GM18507 (cell line): ENCODE measurements around the gene HTR4.
"Not testable (repeated sequence)": the region's sequence is repeated elsewhere in the genome, so short reads cannot be mapped to it uniquely, and the experiment has no call there.

Experiments used
- DNase-seq: peaks from one replicate; pipeline ENCODE4 v3.0.0; 2011; ENCODE audit warnings: low read depth; ENCODE audit not compliant: insufficient read length; ENCODE audit errors: extremely low spot score
- FAIRE-seq: peaks from 2 replicates; lab custom pipeline; 2011; peaks lifted over from hg19 to GRCh38; lab: Jason Lieb, UNC

HTR4 gene, protein sequence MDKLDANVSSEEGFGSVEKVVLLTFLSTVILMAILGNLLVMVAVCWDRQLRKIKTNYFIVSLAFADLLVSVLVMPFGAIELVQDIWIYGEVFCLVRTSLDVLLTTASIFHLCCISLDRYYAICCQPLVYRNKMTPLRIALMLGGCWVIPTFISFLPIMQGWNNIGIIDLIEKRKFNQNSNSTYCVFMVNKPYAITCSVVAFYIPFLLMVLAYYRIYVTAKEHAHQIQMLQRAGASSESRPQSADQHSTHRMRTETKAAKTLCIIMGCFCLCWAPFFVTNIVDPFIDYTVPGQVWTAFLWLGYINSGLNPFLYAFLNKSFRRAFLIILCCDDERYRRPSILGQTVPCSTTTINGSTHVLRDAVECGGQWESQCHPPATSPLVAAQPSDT

DNA sequence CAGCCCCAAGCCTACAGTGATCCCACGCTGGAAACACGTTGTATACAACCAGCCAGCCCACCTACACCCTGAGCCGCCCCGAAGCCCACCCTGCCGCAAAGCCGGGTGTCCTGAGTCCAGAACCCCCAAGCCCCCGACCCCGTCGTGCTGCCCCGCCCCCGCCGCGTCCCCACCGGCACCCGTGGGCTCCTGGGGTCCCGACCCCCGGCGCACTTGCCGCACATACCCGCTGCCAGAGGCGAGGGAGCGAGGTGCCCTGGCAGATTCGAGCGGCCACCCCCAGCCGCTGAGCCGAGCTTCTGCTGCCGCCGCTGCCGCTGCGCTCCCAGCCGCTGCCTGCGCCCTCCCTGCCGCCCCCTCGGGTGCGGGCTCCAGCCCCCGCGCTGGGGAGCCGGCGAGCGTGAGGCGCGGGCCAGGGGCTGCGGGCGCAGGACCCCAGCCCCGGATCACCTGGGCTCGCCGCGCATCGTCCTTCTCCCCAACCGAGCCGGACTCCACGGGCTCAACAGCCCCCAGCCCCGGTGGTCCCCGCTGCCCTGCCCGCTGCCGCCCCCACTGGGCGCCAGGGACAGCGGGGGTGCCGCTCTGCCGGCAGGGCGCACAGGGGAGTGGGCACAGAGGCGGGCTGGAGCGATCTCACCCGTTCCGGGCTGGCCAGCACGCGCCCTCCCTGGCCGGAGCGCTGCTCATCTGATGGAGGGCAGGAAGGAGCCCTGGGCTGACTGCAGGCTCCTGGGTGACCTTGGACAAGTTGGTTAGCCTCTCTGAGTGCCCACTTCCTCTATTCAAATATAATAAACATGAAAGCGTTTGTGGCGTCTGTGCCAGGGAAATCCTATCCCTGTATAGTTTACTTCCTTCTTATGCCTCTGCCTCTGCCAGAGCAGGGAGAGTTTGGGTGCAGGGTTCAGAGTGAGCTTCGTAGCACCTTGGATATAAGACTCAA, at the start of gene HTR4:
HTR4 (minus strand) TSS at position 692 of the 946 bp plus-strand sequence. CDS start 17,513 bp downstream, outside the sequence.
- no peak for FAIRE-seq
- no peak for DNase-seq

DNA sequence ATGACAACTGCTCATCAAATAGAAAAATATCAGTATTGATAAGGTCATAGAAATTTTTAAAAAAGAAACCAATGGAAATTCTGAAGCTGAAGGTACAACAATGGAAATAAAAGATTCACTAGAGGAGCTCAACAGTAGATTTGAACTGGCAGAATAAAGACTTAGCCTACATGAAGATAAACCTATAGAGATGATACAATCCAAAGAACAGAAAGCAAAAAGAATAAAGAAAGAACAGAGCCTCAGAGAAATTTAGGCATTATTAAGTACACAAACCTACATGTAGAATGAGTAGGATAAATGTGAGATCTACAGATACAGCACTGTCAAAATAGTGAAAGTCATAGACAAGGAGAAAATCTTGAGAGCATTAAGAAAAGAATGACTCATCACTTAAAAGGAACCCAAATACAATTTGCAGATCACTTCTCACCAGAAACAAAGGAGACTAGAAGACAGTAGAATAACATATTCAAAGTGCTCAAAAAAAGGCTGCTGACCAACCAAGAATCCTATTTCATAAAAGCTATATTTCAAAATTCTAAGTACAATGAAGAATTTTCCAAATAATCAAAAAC, 47.8 kb upstream of the HTR4 start:
- no peak for FAIRE-seq
- no peak for DNase-seq

DNA sequence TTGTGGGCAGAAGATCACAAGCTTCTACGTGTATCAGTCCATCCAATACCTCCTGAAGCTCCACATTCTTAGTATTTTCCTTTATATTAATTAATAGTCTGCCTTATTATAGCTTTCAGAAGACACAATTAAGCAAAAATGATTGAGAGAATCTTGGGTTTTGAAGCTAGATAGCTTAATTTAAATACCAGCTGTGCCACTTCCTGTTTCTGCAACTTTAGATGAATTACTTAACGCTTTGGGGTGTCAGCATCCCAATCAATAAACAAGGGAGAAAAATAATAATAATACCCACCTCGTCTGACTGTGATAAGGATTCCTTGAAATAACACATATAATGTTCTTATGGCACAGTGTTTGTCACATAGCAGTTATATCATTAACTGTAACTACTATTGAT, 44.7 kb upstream of the HTR4 start:
- no peak for FAIRE-seq
- DNase-seq = no peak

DNA sequence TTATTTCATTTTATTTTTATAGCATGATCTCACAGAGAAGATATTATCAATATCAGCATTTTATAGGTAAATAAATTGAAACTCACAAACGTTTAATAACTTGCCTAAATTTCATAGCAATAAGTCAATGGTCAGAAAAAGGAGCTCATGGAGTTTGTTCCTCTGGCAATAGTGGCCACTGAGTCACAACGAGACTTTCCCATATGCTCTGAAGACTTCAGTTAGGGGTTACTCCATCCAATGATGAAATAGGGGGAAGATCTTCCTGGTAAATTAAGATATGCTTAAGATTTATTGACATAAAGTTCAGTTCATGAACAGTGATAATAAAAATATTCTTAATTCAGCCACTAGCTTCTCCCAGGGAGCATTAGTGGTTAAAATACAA, 43.5 kb upstream of the HTR4 start:
- no peak for FAIRE-seq
- DNase-seq = no peak

DNA sequence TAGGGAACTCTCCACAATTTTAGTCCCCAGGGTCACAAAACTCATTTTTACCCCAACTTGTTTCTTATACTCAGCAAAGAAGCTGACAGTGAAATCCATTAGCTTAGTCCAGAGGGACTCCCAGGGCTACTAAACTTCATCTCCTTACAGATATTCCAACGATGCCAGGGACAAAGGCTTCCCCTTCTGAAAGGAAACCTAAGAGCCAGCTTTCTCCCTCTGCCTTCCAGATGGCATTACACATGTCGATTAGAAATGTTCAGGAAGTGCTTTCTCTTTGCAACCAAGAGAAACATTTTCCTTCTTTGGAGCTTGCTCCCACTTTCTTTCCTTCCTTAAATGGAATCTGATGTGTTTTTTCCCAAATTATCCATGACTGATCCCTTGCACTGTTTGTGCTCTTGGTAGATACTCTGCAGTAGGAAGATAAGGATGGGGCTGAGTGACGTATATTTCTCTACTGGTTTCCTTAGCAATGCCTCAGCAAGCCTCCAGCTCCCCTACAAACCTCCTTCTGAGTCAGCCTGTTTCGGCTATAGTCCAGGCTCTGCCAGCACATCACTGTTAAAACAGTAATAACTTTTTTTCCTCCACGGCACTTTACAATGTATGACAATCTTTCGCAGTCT, 43.0 kb upstream of the HTR4 start:
- no peak for DNase-seq

DNA sequence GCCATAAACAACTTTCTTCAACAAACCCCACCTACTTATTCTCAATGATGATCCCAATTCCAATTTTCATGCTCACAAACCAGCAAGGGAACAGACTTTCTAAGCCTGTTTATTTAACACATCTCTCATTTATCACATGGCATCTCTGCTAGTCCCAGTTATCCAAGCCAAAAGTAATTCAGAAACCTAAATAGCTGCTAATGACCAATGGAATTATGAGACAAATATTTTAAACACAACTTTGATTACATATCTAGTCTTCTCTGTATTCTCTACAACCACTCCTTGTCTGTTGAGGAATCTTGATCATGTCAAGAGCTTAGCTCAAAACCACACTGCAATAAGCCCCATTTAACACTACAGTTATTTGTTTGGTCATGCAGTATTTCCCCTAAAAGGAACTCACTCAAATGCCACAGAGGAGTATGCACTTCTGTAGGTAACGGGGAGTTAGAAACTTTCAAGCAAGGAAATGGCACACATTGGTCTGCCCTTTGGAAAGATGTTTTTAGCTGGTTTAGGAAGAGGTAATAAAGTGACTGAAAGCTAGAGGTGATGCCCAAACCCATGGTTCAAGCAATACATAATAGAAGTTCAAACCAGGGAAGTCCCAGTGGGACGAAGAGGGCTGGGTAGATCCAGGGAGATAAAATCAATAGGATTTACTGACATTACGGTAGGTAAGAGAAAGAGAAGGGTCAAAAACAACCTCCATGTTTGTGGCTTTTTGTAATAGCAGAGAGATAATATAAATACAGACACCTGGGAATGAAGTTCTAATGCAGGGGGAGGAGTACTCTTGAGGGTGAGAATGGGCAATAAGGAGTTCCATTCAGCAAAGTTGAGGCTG, 42.1 kb upstream of the HTR4 start:
- DNase-seq = no peak
- FAIRE-seq = no peak

More for the DNA sequence above, 43.0 kb upstream of the HTR4 start:
- FAIRE-seq = no peak

DNA sequence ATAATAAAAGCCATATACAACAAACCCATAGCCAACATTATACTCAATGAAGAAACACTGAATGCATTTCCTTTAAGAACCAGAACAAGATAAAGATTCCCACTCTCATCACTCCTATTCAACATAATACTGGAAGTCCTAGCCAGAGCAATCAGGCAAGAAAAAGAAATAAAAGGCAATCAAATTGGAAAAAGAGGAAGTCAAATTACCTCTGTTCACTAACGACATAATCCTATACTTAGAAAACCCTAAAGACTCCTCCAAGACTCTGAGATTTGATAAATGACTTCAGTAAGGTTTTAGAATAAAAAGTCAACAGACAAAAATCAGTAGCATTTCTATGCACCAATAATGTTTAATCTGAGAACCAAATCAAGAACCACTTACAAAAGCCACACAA, 36.6 kb upstream of the HTR4 start:
- FAIRE-seq = no peak
- no peak for DNase-seq

DNA sequence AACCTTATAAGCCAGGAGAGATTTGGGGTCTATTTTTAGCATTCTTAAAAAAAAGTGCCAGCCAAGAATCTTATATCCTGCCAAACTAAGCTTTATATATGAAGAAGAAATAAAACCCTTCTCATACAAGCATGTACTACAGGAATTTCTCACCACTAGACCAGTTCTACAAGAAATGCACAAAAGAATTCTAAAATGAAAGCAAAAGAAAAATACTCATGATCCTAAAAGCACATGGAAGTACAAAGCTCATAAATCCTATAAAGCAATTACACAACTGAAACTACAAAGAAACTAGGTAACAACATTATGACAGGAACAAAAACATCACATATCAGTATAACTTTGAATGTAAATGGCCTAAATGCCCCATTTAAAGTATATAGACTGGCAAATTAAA, 34.5 kb upstream of the HTR4 start:
- DNase-seq (no peak), FAIRE-seq (peak; percentile 42)

DNA sequence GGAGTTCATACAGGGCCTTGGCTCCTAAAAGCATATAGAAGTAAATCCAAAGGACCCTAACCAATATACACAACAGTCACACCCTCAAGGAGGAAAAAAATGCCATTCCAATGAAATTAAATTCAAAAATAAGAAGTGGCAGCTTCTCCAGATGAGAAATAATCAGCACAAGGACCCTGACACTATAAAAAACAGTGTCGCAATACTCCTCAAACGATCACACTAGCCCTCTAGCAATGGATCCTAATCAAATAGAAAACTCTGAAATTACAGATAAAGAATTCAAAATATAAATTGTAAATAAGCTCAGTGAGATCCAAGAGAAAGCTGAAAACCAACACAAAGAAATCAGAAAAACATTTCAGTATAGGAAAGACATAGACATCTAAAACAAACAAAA, 33.5 kb upstream of the HTR4 start:
- FAIRE-seq = no peak
- no peak for DNase-seq

DNA sequence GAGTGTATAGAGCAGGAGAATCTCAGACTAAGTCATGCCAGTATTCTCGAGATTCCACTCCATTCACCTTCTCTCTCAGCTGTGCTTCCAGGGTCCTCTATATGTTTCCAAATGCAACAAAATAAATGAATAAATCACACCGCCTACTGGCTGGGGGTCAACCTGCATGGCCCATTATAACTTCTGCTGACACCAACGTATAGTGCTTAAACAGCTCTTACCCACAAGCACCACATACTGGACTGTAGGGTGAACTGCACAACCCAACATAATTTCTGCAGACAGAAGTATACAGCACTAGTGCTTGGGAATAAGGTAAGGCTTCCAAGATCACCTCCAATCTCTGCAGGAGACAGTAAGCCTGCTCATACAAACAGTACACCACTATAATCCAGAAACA, 33.1 kb upstream of the HTR4 start:
- FAIRE-seq (peak; percentile 74), DNase-seq (no peak)

DNA sequence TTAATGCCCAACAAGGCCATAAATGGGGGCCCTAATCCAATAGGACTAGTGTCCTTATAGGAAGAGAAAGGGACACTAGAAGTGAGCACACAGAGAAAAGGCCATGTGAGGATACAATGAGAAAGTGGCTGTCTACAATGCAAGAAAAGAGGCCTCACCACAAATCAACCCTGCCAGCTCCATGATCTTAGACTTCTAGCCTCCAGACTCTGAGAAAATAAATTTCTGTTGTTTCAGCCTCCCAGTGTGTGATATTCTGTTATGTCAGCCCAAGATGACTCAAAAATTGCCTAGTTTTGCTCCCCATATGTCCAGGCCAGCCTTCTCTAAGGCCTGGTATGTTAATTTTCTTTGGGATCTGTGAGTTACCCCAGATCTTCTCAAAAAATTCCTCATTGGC, 32.3 kb upstream of the HTR4 start:
- DNase-seq = no peak
- no peak for FAIRE-seq

DNA sequence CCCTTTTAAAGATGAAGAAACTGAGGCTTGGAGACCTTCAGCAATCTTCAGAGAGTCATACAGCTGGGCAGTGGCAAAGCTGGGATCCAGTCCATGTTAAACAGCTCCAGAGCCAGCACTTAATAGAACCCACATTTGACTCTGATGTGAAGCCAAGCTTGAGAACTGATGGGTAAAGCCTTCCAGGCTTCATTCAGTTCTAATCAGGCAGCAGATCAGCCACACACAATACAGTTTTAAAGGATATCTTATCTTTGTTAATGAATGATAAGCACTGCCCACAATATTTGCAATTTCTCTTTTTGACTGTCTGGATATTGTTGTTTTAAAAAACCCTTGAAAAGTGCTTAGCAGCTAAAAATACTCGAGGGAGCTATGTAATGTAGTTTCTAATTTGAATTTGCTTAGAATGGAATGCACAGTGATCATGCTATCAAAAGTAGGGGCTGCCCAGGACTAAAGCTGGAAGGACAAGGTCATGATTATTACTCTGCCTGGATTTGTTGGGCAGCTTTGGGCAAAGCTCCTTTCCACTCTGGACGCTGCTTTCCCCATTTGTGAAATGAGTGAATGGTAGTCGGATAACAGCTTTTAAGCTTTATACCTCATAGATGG, 31.3 kb upstream of the HTR4 start:
- DNase-seq (no peak), FAIRE-seq (no peak)

DNA sequence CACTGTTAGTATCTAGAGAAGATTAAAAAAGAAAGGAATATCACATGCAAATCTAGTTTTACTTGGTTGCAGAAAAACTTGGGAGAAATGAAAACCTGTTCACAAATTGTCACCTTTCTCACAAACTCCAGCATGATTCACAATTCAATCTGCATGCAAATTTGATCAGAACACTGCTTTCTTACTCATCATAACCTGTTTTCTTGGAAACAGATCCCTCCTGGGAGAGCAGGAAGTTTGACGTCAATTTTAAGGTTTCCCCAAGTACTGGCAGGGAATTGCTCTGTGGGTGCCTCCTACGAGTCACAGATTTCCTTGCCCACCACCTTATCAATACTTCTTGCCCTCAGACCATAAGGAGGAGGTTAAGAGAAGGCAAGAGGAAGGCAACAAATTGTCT, 30.2 kb upstream of the HTR4 start:
- no peak for DNase-seq
- no peak for FAIRE-seq

DNA sequence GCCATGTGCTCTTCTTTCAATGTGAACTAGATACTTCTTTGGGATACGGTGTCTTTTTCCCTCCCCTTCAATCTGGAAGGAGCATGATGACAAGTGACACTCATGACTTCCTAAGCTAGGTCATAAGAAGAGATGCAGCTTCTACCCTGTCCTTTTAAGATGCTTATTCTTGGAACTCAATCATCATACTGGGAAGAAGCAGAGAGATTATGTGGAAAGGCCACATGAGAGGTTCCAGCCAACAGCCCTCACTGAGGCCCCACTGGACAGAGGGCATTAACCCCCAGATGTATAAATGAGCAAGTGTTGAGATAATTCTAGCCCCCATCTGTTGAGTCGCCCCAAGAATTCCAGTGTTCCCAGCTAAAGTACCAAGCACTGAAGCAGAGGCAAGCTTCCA, 29.3 kb upstream of the HTR4 start:
- FAIRE-seq = no peak
- DNase-seq = no peak

DNA sequence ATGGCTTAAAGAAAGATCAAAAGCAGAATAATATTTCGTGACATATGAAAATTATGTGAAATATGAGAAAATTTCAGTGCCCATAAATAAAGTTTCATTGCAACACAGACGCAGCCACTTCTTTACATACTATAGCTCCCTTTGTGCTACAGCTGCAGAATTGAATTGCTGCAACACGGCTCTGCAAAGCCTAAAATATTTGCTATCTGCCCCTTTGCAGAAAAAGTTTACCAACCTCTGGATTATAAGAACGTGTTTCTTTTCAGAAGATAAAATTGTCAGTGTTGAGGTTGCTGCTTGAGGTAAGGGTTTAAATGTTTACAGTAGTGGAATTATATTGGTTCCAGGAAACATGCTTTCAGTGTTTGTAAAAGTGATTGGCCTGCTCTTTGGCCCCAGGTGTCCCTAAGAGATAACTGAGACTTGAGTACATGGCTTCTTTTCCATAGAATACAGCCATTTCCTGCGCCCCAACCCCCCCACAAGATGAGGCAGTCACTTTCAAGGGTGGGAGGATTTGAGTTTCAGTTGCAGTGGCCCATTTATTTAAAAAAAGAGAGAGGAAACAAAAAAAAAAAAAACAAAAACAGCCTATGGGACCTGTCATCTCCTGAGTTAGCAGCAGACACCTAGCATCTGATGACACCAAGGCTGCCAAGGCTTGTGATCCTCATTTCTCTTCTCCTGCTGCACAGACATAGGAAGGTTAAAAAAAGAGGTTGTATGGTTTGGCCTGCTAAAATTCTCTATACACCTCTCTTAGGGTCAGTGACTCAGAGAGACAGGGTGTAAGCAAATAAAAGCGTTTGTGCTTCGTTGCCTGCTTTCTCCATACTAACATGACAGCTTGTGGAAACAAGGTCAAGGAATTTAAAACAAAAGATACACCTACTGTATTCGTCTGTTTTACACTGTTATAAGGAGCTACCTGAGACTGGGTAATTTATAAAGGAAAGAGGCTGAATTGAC, 28.0 kb upstream of the HTR4 start:
- no peak for DNase-seq
- no peak for FAIRE-seq

DNA sequence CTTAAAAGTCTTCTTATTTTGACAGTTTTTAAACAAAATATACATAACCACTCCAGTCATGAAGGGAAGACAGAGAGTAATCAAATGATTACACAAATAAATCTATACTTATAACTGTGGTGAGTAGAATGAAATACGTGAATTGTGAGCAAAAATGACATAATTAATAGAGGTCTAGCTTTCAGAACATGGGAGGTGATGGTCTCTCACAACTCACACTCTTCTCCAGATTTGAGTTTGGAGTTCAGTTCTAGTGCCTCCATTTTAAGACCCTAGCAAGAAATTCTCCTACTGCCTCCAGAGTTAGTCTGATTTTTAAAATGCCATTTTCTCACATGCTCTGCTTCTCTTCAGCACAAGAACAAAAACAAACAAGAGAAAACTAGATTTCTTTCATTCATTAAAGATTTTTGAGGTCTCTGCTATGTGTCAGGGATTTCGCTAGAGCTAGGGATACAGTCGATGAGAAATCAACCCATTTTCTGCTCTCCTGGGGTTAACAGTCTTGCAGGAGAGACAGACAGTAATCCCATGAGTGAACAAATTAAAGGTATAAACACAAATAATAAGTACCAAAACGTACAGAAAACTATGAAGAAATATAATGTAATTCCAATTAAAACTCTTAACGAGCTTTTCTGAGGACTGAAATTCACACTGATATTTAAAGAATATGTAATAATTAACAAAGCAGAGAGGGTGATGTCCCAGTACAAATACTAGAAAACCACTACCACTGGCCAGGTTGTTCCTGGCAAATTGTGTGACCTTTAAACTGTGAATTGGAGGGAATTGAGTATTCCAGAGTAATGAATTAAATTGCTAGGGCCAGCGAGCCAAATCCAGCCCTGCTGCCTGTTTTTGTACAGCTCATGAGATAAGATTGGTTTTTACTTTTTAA, 27.1 kb upstream of the HTR4 start:
- DNase-seq (no peak), FAIRE-seq (no peak)

DNA sequence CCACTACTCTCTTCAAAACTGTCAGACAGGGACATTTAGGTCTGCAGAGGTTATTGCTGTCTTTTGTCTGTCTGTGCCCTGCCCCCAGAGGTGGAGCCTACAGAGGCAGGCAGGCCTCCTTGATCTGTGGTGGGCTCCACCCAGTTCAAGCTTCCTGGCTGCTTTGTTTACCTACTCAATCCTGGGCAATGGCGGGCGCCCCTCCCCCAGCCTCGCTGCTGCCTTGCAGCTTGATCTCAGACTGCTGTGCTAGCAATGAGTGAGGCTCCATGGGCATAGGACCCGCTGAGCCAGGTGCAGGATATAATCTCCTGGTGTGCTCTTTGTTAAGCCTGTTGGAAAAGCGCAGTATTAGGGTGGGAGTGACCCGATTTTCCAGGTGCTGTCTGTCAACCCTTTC, 19.4 kb upstream of the HTR4 start:
- not testable (repeated sequence) for FAIRE-seq, DNase-seq
